ENCODE measurements around the gene ABI3.
A peak's percentile ranks its signal among the peaks of the same experiment; 100 is the strongest.

Gene ABI3

DNA sequence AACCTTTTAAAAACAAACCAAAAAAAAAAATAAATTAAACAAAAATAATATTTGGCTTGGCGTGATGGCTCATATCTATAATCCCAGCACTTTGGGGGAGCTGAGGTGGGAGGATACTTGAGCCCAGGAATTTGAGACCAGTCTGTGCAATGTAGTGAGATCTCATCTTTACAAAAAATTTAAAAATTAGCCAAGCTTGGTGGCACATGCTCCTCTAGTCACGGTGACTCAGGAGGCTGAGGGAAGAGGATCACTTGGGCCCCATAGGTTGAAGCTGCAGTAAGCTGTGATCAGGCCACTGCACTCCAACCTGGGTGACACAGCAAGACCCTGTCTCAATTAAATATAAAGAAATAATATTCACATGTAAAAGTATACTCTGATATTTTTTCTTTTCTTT, 12.3 kb upstream of the ABI3 start:
- no peak for DNase-seq

DNA sequence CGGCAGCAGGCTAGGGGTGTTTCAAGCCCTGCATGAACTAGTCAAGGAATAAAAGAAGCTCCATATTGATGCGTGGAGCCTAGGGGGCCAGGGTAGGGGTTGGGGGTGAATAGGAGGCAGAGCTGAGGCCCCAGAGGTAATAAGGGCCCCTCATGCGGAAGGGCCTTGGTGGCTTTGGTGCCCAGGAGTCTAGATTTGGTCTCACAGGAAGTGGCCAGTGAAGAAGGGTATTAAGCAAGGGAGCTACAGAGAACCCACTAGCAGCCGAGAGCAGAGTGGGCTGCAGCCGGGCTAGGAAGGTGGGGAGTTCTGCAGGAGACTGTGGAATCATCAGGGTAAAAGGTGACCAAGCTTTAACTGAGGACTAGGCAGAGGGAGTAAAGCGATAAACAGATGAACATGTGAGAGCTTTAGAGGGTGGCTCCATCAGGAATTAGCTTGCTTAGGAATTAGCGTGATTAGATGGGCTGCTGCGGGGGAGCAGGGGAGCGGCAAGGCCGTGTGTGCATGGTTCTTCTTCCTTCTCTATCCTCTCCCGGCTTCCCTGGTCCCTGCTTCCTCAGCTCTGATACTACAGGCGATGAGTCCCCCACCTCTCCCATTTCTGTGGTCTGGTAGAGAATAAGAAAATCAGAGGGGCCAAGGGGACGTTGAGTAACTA, 10.0 kb upstream of the ABI3 start:
- DNase-seq = no peak

DNA sequence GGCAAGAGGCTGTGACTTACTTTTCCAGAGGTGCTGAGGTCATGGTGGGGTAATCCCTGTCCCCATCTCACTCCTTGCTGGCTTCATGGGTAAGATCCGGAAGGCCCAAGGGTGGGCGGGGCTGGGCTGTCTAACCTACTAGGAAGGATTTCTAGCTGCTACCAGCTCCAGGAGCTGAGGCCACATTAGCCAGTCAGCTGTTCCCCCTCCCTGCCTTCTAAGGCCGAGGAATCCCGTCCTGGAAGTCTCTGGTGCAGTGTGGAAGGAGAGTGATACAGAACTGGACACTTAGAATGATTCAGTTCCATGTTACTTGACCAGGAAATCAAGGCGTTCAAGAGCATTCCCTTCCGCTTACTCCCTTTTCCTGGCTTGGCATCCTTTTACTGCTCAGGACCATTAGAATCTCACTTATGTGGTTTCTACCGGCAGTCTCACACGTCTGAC, 9.0 kb upstream of the ABI3 start:
- no peak for DNase-seq

DNA sequence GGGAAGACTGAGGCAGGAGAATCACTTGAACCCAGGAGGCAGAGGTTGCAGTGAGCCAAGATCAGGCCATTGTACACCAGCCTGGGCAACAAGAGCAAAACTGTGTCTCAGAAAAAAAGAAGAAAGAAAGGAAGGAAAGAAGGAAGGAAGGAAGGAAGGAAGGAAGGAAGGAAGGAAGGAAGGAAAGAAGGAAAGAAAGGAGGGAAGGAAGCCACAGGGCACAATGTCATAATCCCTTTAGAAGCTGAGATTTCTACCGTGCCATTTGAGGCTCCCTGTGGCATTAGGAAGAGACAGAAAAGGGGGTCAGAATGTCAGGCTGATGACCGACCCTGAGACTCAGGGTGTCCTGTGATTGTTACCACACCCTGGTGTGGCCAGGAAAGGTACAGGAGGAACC, 6.7 kb upstream of the ABI3 start:
- no peak for DNase-seq

DNA sequence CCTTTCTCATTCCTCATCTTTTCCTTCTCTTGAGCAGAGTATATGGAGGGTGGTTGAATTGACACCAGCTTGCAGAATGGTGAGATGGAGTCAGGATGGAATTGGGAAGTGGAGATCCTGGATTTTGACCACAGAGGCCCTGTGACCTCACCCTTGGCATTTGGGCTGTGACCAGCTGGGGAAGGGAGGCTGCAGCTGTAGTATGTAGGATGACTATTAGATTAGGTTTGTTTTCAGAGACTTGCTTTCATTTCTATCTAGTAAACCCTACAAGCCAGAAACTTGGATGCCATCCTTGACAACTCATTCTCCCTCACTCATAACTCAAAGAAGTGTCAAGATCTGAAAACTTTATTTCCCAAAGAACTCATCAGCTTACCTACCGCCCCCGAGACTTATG, 6.0 kb upstream of the ABI3 start:
- DNase-seq = no peak

DNA sequence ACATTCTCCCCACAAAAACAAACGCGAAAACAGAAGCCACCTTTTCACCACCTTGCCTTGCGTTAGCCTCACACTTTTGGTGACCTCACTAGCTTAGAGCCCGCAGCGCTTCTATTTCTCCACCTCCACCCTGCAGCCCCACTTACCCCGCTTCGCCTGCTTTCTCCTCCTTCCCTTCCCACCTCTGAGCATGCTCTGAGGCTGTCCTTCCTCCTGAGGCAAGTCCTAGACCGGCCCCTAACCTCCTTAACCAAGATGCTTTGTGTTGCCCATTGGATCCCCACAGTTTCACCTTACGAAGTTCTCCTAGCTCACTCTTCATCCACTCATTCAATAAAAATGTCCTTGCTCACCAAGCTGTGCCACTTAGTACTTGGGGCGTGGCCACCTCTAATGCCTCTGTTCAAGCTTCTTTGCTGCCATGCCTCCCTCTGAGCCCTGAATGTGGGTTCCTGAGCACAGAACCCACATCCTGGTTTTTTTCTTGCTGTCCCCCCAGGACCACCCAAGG, 1.4 kb upstream of the ABI3 start:
- no peak for DNase-seq

DNA sequence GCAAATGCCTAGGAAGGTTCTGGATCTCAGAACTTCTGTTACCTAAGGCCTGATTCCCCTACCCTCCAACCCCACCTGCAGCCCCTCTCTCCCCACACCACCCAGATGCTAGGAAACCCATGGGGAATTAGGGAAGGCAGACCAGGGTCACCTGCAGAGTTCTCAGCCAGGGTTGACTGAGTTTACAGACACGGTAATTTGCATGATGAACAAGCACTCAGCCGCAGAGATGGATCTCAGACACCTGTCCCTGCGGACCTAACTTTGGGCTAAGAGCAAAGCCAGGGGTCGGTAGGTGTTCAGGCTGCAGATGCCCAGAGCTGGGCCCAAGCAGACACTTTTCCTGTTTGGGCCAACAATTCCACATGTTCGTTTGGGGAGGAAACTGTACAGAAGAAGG, 2.9 kb downstream of the ABI3 start:
- no peak for DNase-seq

DNA sequence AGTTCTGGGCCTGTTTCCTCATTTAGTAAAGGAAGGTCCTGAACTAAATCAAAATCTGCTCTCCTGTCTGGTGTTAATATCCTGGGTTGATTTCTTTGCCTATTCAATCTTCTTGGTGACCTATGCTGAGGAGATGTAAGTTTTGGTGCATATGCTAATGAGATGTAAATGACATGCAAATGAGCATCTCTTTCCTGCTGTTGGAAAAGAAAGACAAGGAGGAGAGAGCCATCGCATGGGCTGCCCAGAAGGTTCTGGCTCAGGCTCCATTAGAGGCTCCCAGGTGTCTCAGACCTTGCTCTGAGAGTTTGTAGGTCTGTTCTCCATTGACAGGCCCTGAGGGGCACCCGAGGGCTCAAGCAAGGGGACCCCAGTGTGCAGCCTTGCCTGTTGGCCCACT, 3.3 kb downstream of the ABI3 start:
- no peak for DNase-seq

DNA sequence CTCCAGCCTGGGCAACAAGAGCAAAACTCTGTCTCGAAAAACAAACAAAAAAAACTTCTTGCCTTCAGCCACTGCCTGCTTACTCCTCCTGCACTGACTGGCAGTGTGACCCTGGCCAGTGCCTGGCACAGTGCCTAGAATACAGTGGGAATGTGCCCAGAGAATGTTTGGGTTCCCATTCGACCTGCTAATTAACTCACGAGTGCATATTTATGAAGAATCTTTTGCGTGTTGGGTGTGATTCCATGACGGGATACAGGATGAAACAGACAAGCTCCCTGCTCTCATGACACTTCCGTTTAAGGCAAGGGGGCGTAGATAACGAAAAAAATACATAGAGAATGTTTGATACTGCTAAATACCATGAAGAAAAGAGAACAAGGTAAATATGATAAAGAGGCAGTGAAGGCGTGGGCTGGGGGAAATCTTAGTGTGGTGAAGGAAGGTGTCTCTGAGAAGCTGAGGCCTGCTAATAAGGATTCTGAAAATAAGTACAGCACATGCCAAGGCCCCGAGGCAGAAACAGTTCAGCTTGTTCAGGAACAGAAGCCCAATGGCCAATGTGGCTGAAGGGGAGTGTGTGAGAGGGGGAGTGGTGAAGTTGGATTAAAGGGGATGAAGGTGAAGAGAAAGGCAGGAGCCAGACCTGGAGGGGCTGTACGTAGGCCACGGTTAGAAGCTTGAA, 4.3 kb downstream of the ABI3 start:
- no peak for DNase-seq

DNA sequence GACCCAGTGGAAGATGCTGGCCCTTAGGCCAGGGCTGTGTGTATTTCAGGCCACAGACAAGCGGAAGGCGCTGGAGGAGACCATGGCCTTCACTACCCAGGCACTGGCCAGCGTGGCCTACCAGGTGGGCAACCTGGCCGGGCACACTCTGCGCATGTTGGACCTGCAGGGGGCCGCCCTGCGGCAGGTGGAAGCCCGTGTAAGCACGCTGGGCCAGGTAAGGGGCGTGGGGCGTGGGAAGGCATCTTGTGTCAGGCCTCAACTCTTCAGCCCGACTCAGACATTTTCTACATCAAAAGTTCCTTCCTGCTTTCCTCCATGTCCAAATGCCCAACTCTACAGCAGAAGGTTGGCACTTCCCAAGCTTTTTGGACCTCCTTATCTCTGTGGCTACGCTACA, 6.0 kb downstream of the ABI3 start:
- no peak for DNase-seq

DNA sequence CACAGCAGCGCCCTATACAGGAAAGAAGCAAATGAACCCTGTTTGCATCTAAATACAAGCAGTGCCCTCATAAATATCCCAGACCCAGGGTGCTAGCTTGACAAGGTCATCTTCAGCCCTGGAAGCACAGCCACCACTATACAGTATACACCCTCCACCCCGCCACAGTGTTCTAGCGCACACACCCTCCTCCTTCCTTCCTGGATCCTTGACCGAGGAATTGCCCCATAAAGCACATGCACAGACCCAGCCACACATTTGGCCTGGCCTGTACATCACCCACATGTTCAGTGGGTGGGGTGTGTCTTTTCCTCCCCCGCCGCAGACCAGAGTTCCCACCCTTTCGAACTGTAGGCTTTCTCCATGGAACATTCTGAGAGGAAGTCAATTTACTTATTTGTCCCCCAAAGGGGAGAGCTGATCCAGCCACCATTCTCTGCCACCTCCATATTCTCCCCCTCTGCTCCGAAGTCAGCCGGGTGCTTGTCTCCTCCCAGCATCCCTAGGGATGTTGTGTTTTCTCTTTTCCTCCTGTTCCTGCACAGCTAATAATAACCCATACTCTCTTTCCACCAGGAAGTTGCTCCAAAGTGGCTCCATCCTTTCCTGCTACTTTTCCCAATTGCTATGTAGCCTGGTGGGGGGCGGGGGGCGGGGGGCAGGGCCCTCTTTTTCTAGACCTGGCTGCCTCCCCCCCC, 6.6 kb downstream of the ABI3 start:
- DNase-seq = peak; percentile 45

DNA sequence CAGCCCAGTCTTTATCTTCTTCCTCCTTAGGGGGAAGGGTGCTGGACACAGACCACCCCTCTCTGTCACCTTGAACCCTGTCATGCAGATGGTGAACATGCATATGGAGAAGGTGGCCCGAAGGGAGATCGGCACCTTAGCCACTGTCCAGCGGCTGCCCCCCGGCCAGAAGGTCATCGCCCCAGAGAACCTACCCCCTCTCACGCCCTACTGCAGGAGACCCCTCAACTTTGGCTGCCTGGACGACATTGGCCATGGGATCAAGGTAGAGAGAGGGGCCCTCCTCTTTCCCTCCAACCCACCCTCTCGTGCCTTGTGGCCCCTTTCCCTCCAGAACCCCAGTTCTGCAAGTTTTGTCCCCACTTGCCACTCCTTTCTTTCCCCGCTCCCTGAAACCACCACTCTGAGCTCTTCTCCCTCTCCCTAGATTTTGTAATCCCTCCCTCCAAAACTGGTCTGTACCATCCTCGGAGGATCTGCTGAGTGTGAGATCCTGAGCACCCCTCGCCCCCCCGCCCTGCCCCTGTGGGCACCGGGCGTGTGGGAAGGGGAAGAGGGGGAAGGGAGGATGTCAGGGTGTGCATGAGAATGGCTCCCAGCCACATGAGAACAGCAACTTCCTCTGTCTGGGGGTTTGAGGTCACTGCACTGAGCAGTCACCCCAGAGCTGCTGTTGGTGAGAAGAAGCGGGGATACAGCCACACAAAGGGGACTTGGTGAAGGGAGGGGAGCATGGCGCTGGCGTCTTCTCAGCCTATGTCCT, 7.3 kb downstream of the ABI3 start:
- DNase-seq = peak; percentile 75

DNA sequence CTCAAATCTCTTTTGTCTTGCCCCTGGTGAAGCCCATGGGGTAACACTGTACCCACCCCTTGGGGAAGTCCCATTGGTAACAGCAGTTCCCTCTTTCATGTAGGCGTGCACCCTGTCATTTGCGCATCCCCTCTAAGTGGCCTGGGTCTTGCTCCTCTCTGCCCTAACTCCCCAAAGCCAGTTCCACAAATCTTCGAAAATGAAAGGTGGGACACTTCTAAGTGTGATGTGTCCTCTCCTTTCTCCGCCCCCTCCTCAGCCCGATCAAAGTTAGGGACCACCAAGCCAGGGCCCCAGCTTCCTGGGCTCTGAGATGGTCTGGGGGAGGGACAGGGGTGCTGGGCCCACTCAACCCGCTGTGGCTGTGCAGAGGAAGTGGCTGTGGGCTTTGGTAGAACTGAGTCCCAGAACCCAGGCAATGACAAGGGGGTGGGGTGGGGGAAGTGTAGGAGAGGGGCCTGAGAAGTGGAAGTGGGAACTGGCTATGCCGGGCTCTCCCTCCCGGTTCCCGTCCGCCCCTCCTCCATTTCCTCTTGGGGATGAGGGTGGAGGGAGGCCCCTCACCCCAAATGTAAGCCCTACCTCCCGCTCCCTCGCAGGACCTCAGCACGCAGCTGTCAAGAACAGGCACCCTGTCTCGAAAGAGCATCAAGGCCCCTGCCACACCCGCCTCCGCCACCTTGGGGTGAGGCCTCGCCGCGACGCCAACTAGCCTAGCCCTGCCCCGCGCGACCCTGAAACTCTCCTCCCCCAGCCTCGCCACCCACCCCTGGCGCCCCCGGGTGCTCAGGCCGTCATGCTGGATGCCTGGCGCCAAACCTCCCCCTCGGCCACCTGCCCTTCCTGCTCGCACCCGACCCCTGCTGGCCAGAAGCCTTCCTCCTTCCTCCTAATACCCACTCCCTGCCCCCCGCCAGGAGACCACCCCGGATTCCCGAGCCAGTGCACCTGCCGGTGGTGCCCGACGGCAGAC, 8.7 kb downstream of the ABI3 start:
- peak; percentile 44 for DNase-seq

DNA sequence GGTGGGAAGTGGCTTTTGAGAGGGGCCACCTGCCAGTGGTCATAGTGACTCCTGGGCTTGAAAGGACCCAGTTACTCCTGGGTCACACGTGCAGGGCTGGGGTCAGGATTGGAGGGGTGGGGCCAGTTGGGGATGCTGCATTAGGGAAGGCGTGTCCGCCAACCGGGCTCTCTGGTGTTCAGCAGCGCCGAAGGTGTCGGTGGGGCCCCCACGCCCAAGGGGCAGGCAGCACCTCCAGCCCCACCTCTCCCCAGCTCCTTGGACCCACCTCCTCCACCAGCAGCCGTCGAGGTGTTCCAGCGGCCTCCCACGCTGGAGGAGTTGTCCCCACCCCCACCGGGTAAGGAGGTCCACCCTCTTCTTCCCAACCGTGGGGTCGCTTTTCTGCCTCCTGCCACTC, 9.5 kb downstream of the ABI3 start:
- DNase-seq = no peak

DNA sequence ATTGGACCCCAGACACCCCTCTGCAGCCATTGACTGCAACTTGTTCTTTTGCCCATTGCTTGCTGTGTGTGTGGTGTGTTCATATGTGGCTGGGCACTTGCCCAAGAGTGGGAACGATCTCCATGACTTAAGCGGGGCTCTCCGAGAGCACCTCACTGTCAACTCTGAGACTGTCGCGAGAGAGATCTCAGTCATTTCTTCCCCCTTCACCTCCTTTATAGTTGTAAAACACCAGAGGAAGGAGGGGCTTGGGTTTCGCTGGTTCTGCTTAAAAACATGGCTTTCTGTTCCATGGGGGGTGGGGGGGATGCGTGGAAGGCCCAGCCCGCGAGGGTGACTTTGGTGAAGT, 12.6 kb downstream of the ABI3 start:
- no peak for DNase-seq

DNA sequence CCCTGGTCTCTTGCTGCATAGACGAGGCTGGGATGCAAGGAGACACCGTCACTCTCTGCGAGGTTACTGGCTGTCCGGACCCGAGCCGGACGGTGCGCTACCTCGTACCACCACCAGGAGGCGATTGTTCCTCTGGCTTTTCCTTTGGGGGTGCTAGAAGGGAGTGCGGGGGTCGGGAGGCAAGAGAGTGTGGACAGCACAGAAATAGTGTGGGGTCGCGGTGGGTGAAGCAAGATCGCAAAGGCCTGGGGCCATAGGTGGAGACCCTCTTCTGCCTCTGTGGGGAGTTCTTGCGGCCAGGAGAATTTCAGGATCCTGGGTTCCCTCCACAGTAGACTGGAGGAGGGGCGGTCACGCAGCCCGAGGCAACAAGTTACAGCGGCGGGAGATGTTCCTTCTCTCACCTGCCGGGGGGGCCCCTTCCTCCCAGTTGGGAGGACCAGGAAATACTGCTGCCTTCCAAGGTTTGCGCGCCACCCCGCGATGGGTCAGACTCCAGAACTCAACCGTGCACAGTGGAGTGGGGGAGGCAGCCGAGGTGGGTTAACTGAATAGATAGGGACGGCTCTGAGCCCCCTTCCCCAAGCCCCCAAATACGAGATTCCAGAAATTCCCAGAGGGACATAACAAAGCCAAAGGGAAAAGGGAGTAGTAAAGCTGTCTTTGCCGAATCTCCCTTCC, 13.2 kb downstream of the ABI3 start:
- peak; percentile 78 for DNase-seq

DNA sequence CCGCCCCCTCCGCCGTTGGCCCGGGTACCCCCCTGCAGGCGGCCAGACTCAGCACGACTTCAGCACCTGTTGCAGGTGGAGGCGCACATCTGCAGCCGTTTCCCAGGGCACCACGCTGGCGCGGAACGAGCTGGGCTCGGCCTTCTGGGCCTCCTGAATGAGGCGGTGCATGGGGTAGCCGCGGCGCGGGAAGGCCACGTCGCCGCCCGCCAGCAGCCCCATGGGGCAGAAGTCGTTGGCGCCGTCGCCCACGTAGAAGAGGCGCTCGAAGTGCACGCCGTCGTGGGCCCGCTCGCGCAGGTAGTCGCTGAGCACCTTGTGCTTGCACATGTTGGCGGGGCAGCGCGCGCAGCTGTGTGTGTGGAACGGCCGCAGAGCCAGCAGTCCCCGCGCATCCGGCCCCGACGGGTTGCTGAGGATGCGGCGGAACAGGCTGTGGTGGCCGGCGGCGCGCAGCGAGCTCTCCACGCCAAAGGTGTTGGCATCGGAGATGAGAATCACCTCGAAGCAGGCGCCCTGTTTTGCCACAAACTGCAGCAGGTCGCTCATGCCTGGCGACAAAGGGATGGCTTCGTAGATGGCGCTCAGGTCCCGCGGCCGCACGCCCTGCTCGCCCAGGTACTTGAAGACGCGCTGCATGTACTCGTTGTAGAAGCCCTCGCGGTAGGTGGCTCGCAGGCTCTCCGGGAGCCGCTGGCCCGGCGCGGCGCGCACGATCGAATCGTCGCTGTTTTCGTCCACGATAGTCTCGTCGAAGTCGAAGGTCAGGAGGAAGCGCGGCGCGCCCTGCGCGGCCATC, 13.9 kb downstream of the ABI3 start:
- DNase-seq = peak; percentile 43

DNA sequence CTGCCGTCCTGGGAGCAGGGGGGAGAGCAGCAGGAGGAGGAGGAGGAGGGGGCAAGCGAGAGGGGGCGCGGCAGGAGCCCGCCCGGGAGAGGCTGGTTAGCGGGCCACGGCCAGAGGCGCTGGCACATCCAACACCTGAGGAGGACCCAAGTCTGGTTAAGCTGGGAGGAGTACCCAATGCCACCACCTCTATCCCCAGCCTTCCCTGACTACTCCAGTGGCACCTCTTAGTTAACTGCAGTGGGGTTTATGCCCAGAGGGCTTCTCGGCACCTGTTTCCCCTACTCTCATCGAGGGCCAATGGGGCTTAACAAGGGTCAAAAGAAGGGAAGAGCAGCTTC, 14.5 kb downstream of the ABI3 start:
- no peak for DNase-seq

DNA sequence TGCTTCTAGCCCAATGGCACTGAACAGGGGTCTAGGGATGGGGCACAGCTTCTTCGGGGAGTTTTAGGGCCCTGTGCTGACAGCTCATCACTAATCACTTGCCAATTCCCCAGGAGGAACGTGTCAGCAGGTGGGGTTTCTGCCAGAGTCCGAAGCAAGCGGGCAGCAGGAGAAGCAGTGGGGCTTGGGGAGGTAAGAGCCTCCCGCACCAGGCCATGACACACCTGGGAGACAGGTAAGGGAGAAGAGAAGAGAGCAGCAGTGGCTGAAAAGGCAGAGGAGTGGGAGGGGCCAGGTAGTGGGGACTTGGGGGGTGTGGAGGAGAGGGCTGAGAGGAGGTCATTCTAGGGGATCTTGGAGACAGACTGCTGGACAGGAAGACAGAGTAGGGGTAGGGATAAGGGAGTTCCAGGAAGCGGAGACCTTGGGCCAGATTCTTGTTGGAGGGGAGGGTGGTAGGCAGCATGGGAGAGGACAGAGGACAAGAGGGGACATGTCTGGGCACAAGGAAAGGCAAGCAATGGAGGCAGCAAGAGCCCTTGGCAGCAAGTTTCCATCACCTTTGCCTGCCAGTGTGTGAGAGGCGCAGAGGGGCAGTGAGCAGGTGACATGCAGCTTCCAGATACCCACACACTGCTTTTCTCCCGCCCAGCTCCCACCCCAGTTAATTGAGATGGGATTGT, 15.2 kb downstream of the ABI3 start:
- DNase-seq = no peak

DNA sequence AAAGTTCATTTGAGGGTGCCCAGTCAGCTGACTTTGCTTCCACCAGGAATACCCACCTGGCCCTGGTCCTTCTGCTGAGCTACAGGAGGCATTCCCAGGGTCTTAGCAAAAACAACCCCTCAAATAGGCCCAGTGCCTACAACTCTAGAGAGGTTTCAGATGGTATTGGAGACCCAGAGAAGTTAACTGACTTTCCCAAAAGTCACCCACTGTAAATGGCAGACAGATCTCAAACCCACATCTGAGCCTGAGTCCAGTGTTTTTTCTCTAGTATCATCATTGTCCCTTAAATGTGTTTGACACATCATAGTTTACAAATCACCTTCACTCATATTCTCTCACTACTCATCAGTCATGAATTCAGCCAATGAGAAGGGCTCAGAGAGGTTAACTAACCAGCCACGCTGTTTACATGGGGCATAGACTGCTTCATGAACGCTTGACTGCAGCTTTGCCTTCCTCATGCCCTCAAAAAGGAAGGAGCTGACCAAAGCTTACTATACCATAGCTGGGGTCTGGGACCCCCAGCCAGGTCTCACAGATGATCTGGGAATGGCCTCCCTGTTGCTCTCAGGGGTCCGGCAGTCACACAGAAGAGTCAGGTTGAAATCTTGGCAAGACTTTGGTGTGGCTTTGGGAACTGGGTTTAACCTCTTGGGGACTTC, 16.4 kb downstream of the ABI3 start:
- no peak for DNase-seq

All from hematopoietic multipotent progenitor cell treated with erythropoietin and hydrocortisone succinate and interleukin-3 and kit ligand, for 6 days (in vitro differentiated cells).